KMS-11 (cell line): ENCODE data around the gene TOMM20.
A peak's percentile ranks its signal among the peaks of the same experiment; 100 is the strongest.
"Not testable (repeated sequence)": the region's sequence is repeated elsewhere in the genome, so short reads cannot be mapped to it uniquely, and the experiment has no call there.

ENCODE experiments used
- H2AFZ ChIP-seq: fragments of 200-600 bp; sonication (generic); 2 replicates; pipeline ENCODE4 v1.6.1; 2016; ENCODE audit warnings: antibody characterized with exemption, mixed run types, low read depth
- H3K27ac ChIP-seq: fragments of 200-600 bp; sonication (generic); 2 replicates; pipeline ENCODE4 v1.6.1; 2016; ENCODE audit warnings: mild to moderate bottlenecking, mixed run types
- H3K27me3 ChIP-seq: fragments of 200-600 bp; sonication (generic); 2 replicates; pipeline ENCODE4 v1.6.1; 2017; ENCODE audit warnings: mild to moderate bottlenecking, low read depth, mixed run types, moderate library complexity; ENCODE audit not compliant: insufficient read depth
- H3K36me3 ChIP-seq: fragments of 200-600 bp; sonication (generic); 2 replicates; pipeline ENCODE4 v1.6.1; 2017; ENCODE audit warnings: mild to moderate bottlenecking, mixed run types; ENCODE audit not compliant: insufficient read depth
- H3K4me1 ChIP-seq: fragments of 200-600 bp; sonication (generic); 2 replicates; pipeline ENCODE4 v1.6.1; 2016; ENCODE audit warnings: mild to moderate bottlenecking, low read depth, mixed run types; ENCODE audit not compliant: poor library complexity, severe bottlenecking
- H3K4me2 ChIP-seq: fragments of 200-600 bp; sonication (generic); 2 replicates; pipeline ENCODE4 v1.7.0; 2016; ENCODE audit warnings: mild to moderate bottlenecking, mixed run types
- H3K4me3 ChIP-seq: fragments of 200-600 bp; sonication (generic); IDR thresholded peaks from 2 replicates; pipeline ENCODE4 v1.6.1; 2017; ENCODE audit warnings: low read depth, low read length, mixed read lengths; ENCODE audit not compliant: insufficient read depth
- H3K79me2 ChIP-seq: fragments of 200-600 bp; sonication (generic); 2 replicates; pipeline ENCODE4 v1.6.1; 2016; ENCODE audit warnings: low read depth, mixed run types; ENCODE audit not compliant: insufficient read depth
- H3K9ac ChIP-seq: fragments of 200-600 bp; sonication (generic); 2 replicates; pipeline ENCODE4 v1.6.1; 2016; ENCODE audit warnings: mild to moderate bottlenecking, mixed run types
- H4K20me1 ChIP-seq: fragments of 200-600 bp; sonication (generic); 2 replicates; pipeline ENCODE4 v1.6.1; 2016; ENCODE audit warnings: mild to moderate bottlenecking, mixed run types; ENCODE audit not compliant: insufficient read depth
- TF ChIP-seq, protein P1 (sequence below): fragments of 200-600 bp; sonication (generic); conservative IDR thresholded peaks from 2 replicates; pipeline ENCODE4 v1.6.1; 2017; ENCODE audit warnings: low read depth, mild to moderate bottlenecking, antibody characterized with exemption, low read length, moderate library complexity, mixed read lengths

TOMM20 gene

DNA sequence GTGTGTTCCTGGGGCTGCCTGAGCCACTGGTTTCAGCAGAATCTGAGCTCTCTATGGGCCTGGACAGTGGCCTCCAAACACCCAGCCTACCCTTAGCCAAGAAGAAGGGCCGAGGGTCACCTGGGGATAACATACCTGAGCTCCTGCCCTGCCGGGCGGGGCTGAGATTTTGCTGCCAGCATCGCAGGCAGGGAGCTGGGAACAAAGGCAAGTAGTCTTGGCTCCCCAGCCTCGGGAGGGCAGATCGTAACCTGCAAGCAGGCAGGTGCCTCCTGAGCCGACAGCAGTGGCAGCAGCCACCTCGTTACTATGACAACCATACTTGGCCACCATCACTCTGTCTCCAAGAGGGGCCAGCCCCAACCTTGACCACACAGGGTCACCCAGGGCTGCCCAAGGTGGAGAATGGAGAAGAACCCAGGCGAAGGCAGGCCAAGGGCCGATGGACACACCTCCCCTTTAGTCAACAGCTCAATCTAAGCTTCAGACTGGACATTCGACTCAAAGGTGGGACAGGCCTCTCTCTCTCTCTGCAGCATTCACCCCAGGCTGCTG lies 54.6 kb downstream of the TOMM20 start:
- no peaks in the 10 kb centered on the region for H3K27me3 ChIP-seq
- peak overlapping the region; percentile 91 for H3K4me2 ChIP-seq
- TF ChIP-seq, protein P1, sequence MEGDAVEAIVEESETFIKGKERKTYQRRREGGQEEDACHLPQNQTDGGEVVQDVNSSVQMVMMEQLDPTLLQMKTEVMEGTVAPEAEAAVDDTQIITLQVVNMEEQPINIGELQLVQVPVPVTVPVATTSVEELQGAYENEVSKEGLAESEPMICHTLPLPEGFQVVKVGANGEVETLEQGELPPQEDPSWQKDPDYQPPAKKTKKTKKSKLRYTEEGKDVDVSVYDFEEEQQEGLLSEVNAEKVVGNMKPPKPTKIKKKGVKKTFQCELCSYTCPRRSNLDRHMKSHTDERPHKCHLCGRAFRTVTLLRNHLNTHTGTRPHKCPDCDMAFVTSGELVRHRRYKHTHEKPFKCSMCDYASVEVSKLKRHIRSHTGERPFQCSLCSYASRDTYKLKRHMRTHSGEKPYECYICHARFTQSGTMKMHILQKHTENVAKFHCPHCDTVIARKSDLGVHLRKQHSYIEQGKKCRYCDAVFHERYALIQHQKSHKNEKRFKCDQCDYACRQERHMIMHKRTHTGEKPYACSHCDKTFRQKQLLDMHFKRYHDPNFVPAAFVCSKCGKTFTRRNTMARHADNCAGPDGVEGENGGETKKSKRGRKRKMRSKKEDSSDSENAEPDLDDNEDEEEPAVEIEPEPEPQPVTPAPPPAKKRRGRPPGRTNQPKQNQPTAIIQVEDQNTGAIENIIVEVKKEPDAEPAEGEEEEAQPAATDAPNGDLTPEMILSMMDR: no peak
- H3K27ac ChIP-seq: peak overlapping the region; percentile 72
- peak overlapping the region; percentile 55; the same call in 1 of the 2 replicates for H3K9ac ChIP-seq
- peaks cover 31% of the 10 kb centered on the region for H3K4me1 ChIP-seq
- H3K79me2 ChIP-seq: no peaks in the 10 kb centered on the region
- H3K36me3 ChIP-seq: no peaks in the 10 kb centered on the region
- no peak overlapping the region for H3K4me3 ChIP-seq
- peak overlapping the region; percentile 88; the same call in 1 of the 2 replicates for H2AFZ ChIP-seq
- no peaks in the 10 kb centered on the region for H4K20me1 ChIP-seq

DNA sequence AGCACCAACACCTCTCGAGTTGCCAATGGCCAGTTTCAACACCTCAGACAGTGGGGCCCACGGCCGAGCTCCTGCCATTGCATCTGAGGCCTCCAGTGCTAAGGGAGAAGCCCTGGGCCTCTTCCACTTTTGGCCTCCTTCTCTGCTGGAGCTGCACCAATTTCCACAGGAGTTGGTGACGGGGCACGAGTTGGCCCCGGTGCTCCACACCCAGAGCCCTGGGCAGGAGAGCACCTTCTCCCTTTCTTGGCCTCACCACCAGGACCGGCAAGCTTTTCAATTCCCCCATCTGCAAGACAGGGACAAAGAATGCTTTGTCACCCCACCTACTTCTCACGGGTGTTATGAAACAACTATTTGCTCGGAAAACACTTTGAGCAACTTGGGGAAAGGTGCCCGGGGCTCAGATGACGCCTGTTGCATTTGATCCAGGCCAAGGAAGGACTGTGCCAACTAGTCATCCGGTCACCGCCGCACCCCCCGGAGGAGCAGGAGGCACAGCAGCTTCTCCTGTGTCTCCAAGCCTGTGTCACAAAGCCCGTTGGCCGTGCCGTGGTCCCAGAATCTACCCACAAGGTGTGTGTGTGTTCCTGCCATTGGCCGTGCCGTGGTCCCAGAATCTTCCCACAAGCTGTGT lies 55.2 kb downstream of the TOMM20 start:
- TF ChIP-seq, protein P1: no peak
- Histone ChIP-seq H3K79me2 (no peaks in the 10 kb centered on the region), H2AFZ (no peak overlapping the region), H3K36me3 (no peaks in the 10 kb centered on the region), H3K9ac (no peak overlapping the region), H3K27ac (no peak overlapping the region), H3K4me1 (peaks cover 26% of the 10 kb centered on the region), H3K4me2 (peak overlapping the region; percentile 91; the same call in 1 of the 2 replicates), H3K4me3 (no peak overlapping the region), H4K20me1 (no peaks in the 10 kb centered on the region), H3K27me3 (no peaks in the 10 kb centered on the region)

DNA sequence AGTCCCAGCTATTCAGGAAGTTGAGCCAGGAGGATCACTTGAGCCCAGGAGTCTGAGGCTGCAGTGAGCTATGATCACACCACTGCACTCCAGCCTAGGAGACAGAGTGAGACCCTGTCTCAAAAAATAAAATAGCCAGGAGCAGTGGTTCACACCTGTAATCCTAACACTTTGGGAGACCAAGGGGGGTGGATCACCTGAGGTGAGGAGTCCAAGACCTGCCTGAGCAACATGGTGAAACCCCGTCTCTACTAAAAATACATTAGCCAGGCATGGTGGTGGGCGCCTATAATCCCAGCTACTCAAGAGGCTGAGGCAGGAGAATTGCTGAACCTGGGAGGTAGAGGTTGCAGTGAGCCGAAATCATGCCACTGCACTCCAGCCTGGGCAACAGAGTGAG lies 56.1 kb downstream of the TOMM20 start:
- not testable (repeated sequence) for H4K20me1 ChIP-seq, H3K4me2 ChIP-seq, H3K79me2 ChIP-seq, H3K36me3 ChIP-seq, H3K4me3 ChIP-seq, H3K27ac ChIP-seq, H3K9ac ChIP-seq, H3K27me3 ChIP-seq, H2AFZ ChIP-seq
- H3K4me1 ChIP-seq: peaks cover 26% of the 10 kb centered on the region

- no peaks in the 10 kb centered on the region for H3K79me2 ChIP-seq
- H3K4me3 ChIP-seq: no peak overlapping the region
- H3K4me1 ChIP-seq: peaks cover 26% of the 10 kb centered on the region
- H4K20me1 ChIP-seq: no peaks in the 10 kb centered on the region
- TF ChIP-seq, protein P1: no peak
- H2AFZ ChIP-seq: no peak overlapping the region
- H3K9ac ChIP-seq: no peak overlapping the region
- no peaks in the 10 kb centered on the region for H3K27me3 ChIP-seq
- H3K36me3 ChIP-seq: no peaks in the 10 kb centered on the region
- no peak overlapping the region for H3K27ac ChIP-seq
- no peak overlapping the region for H3K4me2 ChIP-seq
These were observed 56.5 kb downstream of the TOMM20 start for GRCh38 chr1:235072096-235072495.

- H3K4me2 ChIP-seq: no peak overlapping the region
- H3K9ac ChIP-seq: no peak overlapping the region
- no peak overlapping the region for H2AFZ ChIP-seq
- H3K27me3 ChIP-seq: no peaks in the 10 kb centered on the region
- no peaks in the 10 kb centered on the region for H3K79me2 ChIP-seq
- no peaks in the 10 kb centered on the region for H4K20me1 ChIP-seq
- TF ChIP-seq, protein P1: no peak
- H3K4me3 ChIP-seq: no peak overlapping the region
- H3K36me3 ChIP-seq: no peaks in the 10 kb centered on the region
- H3K27ac ChIP-seq: no peak overlapping the region
- peaks cover 25% of the 10 kb centered on the region for H3K4me1 ChIP-seq
These were observed 57.8 kb downstream of the TOMM20 start for GRCh38 chr1:235070819-235071218.
